Stimulated activated CD8-positive, alpha-beta memory T cell treated with anti-CD3 and anti-CD28 coated beads, Interleukin-7, amount 100 ng/mL, for 48 hours (primary cell): ENCODE data around the gene APBA2.
"Not testable (repeated sequence)": the region's sequence is repeated elsewhere in the genome, so short reads cannot be mapped to it uniquely, and the experiment has no call there.

Experiments used
- DNase-seq, 2 donors: peaks; one replicate each; pipeline ENCODE4 v3.0.0-alpha.2; 2020; ENCODE audit warnings: low read depth in 1 of 2; ENCODE audit errors: extremely low read depth in 1 of 2

Gene APBA2

GRCh38 chr15:28876845-28877185 is 9.0 kb upstream of the APBA2 start:
- no peak for DNase-seq

- DNase-seq, result no peak
These were observed 7.6 kb upstream of the APBA2 start for GRCh38 chr15:28878209-28878608.

- no peak for DNase-seq
These were observed 6.2 kb upstream of the APBA2 start for GRCh38 chr15:28879551-28879950.

GRCh38 chr15:28880680-28881079 is 5.1 kb upstream of the APBA2 start:
- no peak for DNase-seq

GRCh38 chr15:28881170-28881569 is 4.6 kb upstream of the APBA2 start:
- no peak for DNase-seq

- DNase-seq, result no peak
These were observed 4.2 kb upstream of the APBA2 start for GRCh38 chr15:28881600-28881999.

- DNase-seq, result no peak
These were observed 1.4 kb upstream of the APBA2 start for GRCh38 chr15:28884151-28884940.

- no peak for DNase-seq
These were observed 595 bp upstream of the APBA2 start for GRCh38 chr15:28885128-28885629.

- DNase-seq, result no peak
These were observed 911 bp downstream of the APBA2 start for GRCh38 chr15:28886431-28887338.

- DNase-seq, result no peak
These were observed 1.8 kb downstream of the APBA2 start for GRCh38 chr15:28887339-28888174.

- no peak for DNase-seq
These were observed 2.6 kb downstream of the APBA2 start for GRCh38 chr15:28888302-28888894.

GRCh38 chr15:28888900-28889299 is 3.1 kb downstream of the APBA2 start:
- no peak for DNase-seq

GRCh38 chr15:28889346-28889745 is 3.6 kb downstream of the APBA2 start:
- no peak for DNase-seq

- not testable (repeated sequence) for DNase-seq
These were observed 4.1 kb downstream of the APBA2 start for GRCh38 chr15:28889871-28890270.

GRCh38 chr15:28890291-28890690 is 4.5 kb downstream of the APBA2 start:
- not testable (repeated sequence) for DNase-seq

- no peak for DNase-seq
These were observed 5.1 kb downstream of the APBA2 start for GRCh38 chr15:28890711-28891495.

GRCh38 chr15:28891588-28891987 is 5.8 kb downstream of the APBA2 start:
- no peak for DNase-seq

- DNase-seq, result no peak
These were observed 7.2 kb downstream of the APBA2 start for GRCh38 chr15:28892789-28893610.

GRCh38 chr15:28894631-28895030 is 8.9 kb downstream of the APBA2 start:
- DNase-seq, result no peak
